ENCODE results near the gene WDR19. TPM values are rescaled to one million over a fixed set of nuclear protein-coding genes. Genes with fewer than 3 reads are reported as not detected.
"Not testable (repeated sequence)": the region's sequence is repeated elsewhere in the genome, so short reads cannot be mapped to it uniquely, and the experiment has no call there.

The WDR19 gene
- 10 to 100 TPM; 10.4 to 13.9 TPM for total RNA-seq

DNA sequence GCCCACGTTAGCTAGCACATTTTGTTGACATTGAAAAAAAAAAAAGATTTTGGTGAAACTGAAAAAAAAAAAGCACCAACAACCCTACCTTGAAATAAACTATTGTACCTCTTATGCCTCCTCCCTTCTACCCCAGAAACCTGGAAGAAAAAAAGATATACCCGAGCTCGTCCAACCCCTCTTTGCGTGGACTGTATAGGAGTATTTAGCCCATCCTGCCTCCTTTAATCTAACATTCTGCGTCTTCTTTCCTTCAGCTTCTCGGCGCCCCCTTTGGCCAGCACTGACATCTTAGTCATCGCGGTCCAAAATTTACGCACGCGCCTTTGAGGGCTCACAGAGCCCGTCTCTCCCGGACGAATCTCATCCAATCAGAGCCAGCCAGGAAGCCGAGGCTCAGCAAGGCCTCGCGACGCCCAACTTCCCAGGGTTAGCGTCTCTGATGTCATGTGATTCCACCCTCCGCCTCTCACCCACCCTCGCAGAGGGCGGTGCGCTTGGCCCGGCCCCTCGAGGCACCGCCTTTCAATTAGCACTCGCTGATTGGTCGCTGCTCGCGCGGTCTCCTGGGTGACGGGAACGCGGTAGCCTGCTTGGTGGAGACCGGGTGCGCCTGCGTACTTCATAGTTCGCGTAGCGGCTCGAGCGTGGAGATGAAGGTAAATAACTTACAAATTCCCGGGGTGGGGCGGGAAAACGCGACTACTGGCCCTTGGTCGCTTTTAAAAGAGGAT, at the start of gene WDR19:
Gene WDR19 (plus strand): TSS at position 625 of the 734 bp plus-strand sequence. CDS start 29 bp downstream, at position 654.
- peak; percentile 99 for ATAC-seq (replicated peaks)
- Mint-ChIP-seq H3K4me1 (no peaks in the 10 kb centered on the region), H3K27me3 (no peaks in the 10 kb centered on the region), H3K27ac (no peak within 1 kb of the TSS), H3K9me3 (no peaks in the 10 kb centered on the region), H3K4me3 (no peak within 1 kb of the TSS), H3K36me3 (ENCODE audit: low read depth) (no peaks in the 10 kb centered on the region)

DNA sequence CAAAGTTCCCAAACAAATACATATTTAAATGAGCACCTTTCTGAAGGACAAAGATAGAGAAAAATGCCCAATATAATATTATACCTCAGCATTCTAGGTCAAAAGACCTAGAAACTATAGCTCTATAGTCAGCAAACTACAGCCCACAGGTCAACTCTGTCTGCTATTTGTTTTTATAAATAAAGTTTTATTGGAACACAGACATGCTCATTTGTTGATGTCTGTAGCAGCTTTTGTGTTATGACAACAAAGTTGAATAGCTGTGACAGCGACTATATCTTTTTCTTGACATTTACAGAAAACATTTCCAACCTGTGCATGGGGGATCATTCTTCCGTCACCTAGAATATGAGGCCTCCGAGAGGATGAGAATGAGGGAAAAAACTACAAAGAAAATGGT, 48.7 kb upstream of the WDR19 start:
- no peak overlapping the region for H3K4me3 Mint-ChIP-seq
- H3K27me3 Mint-ChIP-seq, result no peaks in the 10 kb centered on the region
- H3K36me3 Mint-ChIP-seq (ENCODE audit: low read depth), result no peaks in the 10 kb centered on the region
- H3K9me3 Mint-ChIP-seq, result no peaks in the 10 kb centered on the region
- peak overlapping the region; percentile 20 for H3K27ac Mint-ChIP-seq
- no peak for ATAC-seq (replicated peaks)
- H3K4me1 Mint-ChIP-seq, result peaks cover 5% of the 10 kb centered on the region

GRCh38 chr4:39134683-39135306, 47.5 kb upstream of the WDR19 start:
- Mint-ChIP-seq H3K9me3 (no peaks in the 10 kb centered on the region), H3K27ac (no peak overlapping the region), H3K4me3 (peak overlapping the region; percentile 3), H3K36me3 (ENCODE audit: low read depth) (no peaks in the 10 kb centered on the region), H3K27me3 (no peaks in the 10 kb centered on the region), H3K4me1 (peaks cover 5% of the 10 kb centered on the region)
- ATAC-seq (replicated peaks), result no peak

DNA sequence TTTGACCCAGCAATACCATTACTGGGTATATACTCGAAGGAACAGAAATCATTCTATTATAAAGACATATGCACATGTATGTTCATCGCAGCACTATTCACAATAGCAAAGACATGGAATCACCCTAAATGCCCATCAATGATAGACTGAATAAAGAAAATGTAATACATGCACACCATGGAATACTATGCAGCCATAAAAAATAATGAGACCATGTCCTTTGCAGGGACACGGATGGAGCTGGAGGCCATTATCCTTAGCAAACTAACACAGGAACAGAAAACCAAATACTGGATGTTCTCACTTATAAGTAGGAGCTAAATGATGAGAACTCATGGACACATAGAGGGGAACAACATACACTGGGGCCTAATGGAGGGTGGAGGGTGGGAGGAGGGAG, 44.1 kb upstream of the WDR19 start:
- not testable (repeated sequence) for H3K4me1 Mint-ChIP-seq; H3K27ac Mint-ChIP-seq; H3K9me3 Mint-ChIP-seq; H3K27me3 Mint-ChIP-seq; H3K4me3 Mint-ChIP-seq; ATAC-seq (replicated peaks); H3K36me3 Mint-ChIP-seq (ENCODE audit: low read depth)

DNA sequence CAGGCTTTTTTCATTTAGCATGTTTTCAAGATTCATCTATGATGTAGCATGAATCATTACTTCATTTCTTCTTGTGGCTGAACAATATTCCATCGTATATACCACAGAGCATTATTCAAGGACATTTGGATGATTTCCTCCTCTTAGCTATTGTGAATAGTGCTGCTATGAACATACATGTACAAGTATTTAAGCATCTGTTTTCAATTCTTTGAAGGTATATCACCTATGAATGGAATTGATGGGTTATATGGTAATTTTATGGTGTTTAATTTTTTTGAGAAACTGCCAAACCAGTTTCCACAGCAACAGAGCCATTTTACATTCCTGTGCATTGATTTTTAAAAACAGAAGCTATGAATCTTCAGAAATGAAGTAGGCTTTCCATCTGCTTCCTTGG, 36.1 kb upstream of the WDR19 start:
- H3K4me1 Mint-ChIP-seq, result peaks cover 5% of the 10 kb centered on the region
- no peak overlapping the region for H3K4me3 Mint-ChIP-seq
- H3K9me3 Mint-ChIP-seq, result no peaks in the 10 kb centered on the region
- H3K36me3 Mint-ChIP-seq (ENCODE audit: low read depth), result no peaks in the 10 kb centered on the region
- no peaks in the 10 kb centered on the region for H3K27me3 Mint-ChIP-seq
- no peak overlapping the region for H3K27ac Mint-ChIP-seq
- no peak for ATAC-seq (replicated peaks)

DNA sequence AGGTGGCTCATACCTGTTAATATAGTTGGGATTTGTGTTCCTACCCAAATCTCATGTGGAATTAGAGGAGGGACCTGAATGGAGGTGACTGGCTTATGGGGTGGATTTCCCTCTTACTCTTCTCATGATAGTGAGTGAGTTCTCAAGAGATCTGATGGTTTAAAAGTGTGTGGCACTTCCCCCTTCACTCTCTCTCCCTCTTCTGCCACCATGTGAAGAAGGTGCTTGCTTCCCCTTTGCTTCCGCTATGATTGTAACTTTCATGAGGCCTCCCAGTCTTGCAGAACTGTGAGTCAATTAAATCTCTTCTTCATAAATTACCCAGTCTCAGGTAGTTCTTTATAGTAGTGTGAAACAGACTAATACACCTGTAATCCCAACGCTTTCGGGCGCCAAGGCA, 28.3 kb upstream of the WDR19 start:
- ATAC-seq (replicated peaks), result no peak
- H3K9me3 Mint-ChIP-seq, result no peaks in the 10 kb centered on the region
- H3K4me1 Mint-ChIP-seq, result no peaks in the 10 kb centered on the region
- H3K27me3 Mint-ChIP-seq, result no peaks in the 10 kb centered on the region
- H3K4me3 Mint-ChIP-seq, result no peak overlapping the region
- H3K36me3 Mint-ChIP-seq (ENCODE audit: low read depth), result no peaks in the 10 kb centered on the region
- no peak overlapping the region for H3K27ac Mint-ChIP-seq

DNA sequence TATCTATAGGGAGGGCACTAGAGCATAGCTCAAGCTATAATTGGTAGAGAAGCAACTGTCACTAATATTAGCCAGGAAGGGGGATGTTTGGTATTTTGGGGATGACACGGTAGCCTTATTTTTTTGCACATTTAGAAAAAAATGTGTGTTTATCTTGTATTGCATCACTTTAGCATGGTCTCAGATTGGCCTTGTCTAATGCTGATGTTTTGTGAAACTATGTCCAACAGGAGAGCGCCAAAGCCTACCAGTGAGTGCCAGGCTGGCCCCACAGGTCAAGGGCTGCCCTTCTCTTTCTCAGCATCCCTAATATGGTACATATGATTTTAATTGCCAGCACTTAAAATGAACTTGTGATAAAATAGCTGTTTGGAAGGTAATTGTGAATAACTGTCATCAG, 24.8 kb upstream of the WDR19 start:
- Mint-ChIP-seq H3K27ac (no peak overlapping the region), H3K4me1 (no peaks in the 10 kb centered on the region), H3K27me3 (no peaks in the 10 kb centered on the region), H3K36me3 (ENCODE audit: low read depth) (no peaks in the 10 kb centered on the region), H3K9me3 (no peaks in the 10 kb centered on the region), H3K4me3 (no peak overlapping the region)
- no peak for ATAC-seq (replicated peaks)

- no peak overlapping the region for H3K27ac Mint-ChIP-seq
- H3K9me3 Mint-ChIP-seq, result peaks cover 4% of the 10 kb centered on the region
- no peaks in the 10 kb centered on the region for H3K27me3 Mint-ChIP-seq
- ATAC-seq (replicated peaks), result no peak
- peaks cover 5% of the 10 kb centered on the region for H3K4me1 Mint-ChIP-seq
- H3K36me3 Mint-ChIP-seq (ENCODE audit: low read depth), result no peaks in the 10 kb centered on the region
- no peak overlapping the region for H3K4me3 Mint-ChIP-seq
Observed at GRCh38 chr4:39166177-39166576, 16.2 kb upstream of the WDR19 start.

DNA sequence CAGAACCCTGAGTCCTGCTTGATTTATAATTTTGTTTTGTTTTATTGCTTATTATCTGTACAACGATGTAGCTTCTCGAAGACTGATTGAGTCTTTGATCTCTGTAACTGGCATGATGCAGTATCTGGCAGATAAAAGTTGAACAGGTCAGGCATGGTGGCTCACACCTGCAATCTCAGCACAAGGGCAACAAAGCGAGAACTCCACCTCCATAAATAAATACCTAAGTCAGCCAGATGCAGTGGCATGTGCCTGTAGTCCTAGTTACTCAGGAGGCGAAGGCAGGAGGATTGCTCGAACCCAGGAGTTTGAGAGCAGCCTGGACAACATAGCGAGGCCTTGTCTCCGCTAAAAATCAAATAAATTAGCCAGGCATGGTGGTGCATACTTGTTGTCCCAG, 15.7 kb upstream of the WDR19 start:
- H3K27me3 Mint-ChIP-seq, result no peaks in the 10 kb centered on the region
- H3K9me3 Mint-ChIP-seq, result peaks cover 4% of the 10 kb centered on the region
- no peak for ATAC-seq (replicated peaks)
- H3K4me3 Mint-ChIP-seq, result no peak overlapping the region
- H3K4me1 Mint-ChIP-seq, result peaks cover 5% of the 10 kb centered on the region
- no peaks in the 10 kb centered on the region for H3K36me3 Mint-ChIP-seq (ENCODE audit: low read depth)
- no peak overlapping the region for H3K27ac Mint-ChIP-seq

DNA sequence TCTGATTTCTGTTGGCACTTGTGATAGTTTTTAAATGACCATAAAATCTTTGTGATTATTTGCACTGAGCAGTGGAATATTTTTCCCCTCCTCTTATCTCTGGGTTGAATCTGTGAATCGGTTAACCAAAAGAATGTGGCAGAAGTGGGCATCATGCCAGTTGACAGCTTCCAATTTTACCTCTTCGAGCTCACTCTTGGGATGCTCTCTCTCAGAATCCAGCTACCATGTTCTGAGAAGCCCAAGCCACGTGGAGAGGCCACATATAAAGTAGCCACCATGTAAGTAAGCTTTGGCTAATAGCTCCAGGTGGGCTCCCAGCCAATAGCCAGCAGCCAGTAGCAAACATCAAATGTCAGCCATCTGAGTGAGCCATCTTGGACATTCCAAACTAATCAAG, 12.9 kb upstream of the WDR19 start:
- Mint-ChIP-seq H3K4me3 (no peak overlapping the region), H3K27ac (no peak overlapping the region), H3K4me1 (peaks cover 5% of the 10 kb centered on the region), H3K9me3 (peaks cover 4% of the 10 kb centered on the region), H3K27me3 (no peaks in the 10 kb centered on the region), H3K36me3 (ENCODE audit: low read depth) (no peaks in the 10 kb centered on the region)
- ATAC-seq (replicated peaks), result no peak

DNA sequence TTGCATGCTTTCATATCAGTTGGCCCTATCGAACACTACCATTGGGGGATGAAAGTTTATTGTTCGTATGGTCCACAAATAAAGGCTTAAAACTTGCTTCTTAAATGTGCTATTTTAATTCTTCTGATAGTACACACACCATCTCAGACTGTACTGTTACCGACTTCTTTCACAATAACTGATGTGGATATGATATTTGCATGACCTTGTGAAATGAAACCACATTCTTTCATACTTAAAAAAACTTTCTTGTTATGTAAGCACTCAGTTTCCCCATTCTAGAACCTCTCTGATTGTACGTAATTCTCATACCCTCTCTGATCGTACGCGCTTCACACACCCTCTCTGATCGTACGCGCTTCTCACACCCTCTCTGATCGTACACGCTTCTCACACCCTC, 12.0 kb upstream of the WDR19 start:
- H3K27ac Mint-ChIP-seq, result no peak overlapping the region
- ATAC-seq (replicated peaks), result no peak
- no peaks in the 10 kb centered on the region for H3K36me3 Mint-ChIP-seq (ENCODE audit: low read depth)
- peaks cover 4% of the 10 kb centered on the region for H3K9me3 Mint-ChIP-seq
- peaks cover 5% of the 10 kb centered on the region for H3K4me1 Mint-ChIP-seq
- H3K27me3 Mint-ChIP-seq, result no peaks in the 10 kb centered on the region
- H3K4me3 Mint-ChIP-seq, result no peak overlapping the region

DNA sequence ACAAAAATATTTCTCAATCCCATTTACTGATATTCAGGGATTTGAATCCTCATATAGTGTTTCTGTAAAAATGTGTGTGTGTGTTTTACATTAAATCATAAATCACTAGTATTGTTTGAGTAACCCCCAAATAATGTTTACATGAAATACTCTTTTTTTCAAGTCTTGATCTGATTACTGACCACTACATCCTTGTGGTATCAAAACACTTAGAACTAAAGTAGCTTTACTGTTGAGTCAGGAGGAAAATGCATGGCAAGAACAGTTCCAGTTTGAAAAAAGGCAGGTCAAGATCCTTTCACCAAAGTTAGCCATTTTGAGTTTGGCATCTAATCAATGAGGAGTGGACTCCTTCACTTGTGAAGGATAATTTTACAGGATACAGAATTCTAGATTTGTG, 3.6 kb upstream of the WDR19 start:
- H3K4me3 Mint-ChIP-seq, result no peak overlapping the region
- no peaks in the 10 kb centered on the region for H3K9me3 Mint-ChIP-seq
- H3K27ac Mint-ChIP-seq, result no peak overlapping the region
- no peaks in the 10 kb centered on the region for H3K4me1 Mint-ChIP-seq
- no peaks in the 10 kb centered on the region for H3K36me3 Mint-ChIP-seq (ENCODE audit: low read depth)
- no peak for ATAC-seq (replicated peaks)
- no peaks in the 10 kb centered on the region for H3K27me3 Mint-ChIP-seq

GRCh38 chr4:39179681-39180080, 2.6 kb upstream of the WDR19 start:
- ATAC-seq (replicated peaks), result no peak
- no peaks in the 10 kb centered on the region for H3K4me1 Mint-ChIP-seq

DNA sequence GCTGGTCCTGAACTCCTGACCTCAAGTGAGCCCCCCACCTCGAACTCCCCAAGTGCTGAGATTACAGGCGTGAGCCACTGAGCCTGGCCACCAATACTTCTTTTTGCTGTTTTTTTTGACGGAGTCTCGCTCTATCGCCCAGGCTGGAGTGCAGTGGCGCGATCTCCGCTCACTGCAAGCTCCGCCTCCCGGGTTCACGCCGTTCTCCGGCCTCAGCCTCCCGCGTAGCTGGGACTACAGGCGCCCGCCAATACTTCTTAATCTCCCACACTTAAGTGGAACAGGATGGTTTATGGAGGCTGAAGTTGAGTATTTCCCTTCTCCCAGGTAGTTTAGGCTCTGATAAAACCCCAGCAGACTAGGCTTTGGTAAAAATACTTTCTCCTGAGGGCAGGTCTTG, 1.7 kb upstream of the WDR19 start:
- H3K4me1 Mint-ChIP-seq; H3K9me3 Mint-ChIP-seq; H3K4me3 Mint-ChIP-seq; H3K27me3 Mint-ChIP-seq; H3K36me3 Mint-ChIP-seq (ENCODE audit: low read depth); ATAC-seq (replicated peaks); H3K27ac Mint-ChIP-seq: not testable (repeated sequence)

More at GRCh38 chr4:39179681-39180080, 2.6 kb upstream of the WDR19 start:
- H3K9me3 Mint-ChIP-seq, result no peaks in the 10 kb centered on the region
- no peaks in the 10 kb centered on the region for H3K27me3 Mint-ChIP-seq
- no peaks in the 10 kb centered on the region for H3K36me3 Mint-ChIP-seq (ENCODE audit: low read depth)
- H3K27ac Mint-ChIP-seq, result no peak overlapping the region
- H3K4me3 Mint-ChIP-seq, result no peak overlapping the region

DNA sequence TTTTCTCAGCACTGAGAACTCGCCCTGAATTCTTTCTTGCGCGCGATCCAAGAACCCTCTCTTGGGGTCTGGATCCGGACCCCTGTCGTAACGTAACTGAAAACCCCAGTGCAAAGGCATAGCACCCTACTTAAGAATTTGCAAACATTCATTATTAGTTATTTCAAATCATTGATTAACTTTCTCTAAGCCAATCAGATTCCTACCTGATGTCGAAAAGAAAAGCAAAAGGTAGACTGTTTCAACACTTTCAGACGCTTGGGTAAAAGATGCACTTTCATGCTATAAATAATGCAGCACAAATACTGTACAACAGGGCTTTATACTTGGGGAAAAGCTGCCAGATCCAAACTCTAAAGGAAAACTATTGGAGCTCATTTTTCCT, 817 bp upstream of the WDR19 start:
- no peak overlapping the region for H3K27ac Mint-ChIP-seq
- no peak overlapping the region for H3K4me3 Mint-ChIP-seq
- no peaks in the 10 kb centered on the region for H3K4me1 Mint-ChIP-seq
- H3K27me3 Mint-ChIP-seq, result no peaks in the 10 kb centered on the region
- H3K36me3 Mint-ChIP-seq (ENCODE audit: low read depth), result no peaks in the 10 kb centered on the region
- no peak for ATAC-seq (replicated peaks)
- no peaks in the 10 kb centered on the region for H3K9me3 Mint-ChIP-seq
